Activated T-helper 1 cell treated with anti-CD3 and anti-CD28 coated beads, Interleukin-12 subunit alpha, Interleukin-12 subunit beta, Interleukin-2, Interleukin-4 antibody, amounts not matched to agents 30 ng/mL and 10 ng/mL and 1 ng/mL, durations not matched to agents 14 hours and 24 hours and 36 hours (primary cell): ENCODE measurements around the gene MCAM. TPM values are rescaled to one million over a fixed set of nuclear protein-coding genes. Genes with fewer than 3 reads are reported as not detected.

ENCODE experiments used
- DNase-seq: peaks from one replicate; pipeline ENCODE4 v3.0.0; 2021; ENCODE audit warnings: low spot score
- H3K27ac Mint-ChIP-seq: one replicate; pipeline ENCODE4 v1.8.0; 2021; ENCODE audit warnings: mild to moderate bottlenecking, mixed read lengths
- H3K27me3 Mint-ChIP-seq: one replicate; pipeline ENCODE4 v1.8.0; 2022; ENCODE audit warnings: mild to moderate bottlenecking, moderate library complexity, mixed read lengths; ENCODE audit not compliant: insufficient read depth
- H3K36me3 Mint-ChIP-seq: one replicate; pipeline ENCODE4 v1.8.0; 2021; ENCODE audit warnings: low read depth, mixed read lengths
- H3K4me1 Mint-ChIP-seq: one replicate; pipeline ENCODE4 v1.8.0; 2021; ENCODE audit warnings: low read depth, mixed read lengths
- H3K4me3 Mint-ChIP-seq: one replicate; pipeline ENCODE4 v1.8.0; 2021; ENCODE audit warnings: mild to moderate bottlenecking, moderate library complexity, mixed read lengths
- H3K9me3 Mint-ChIP-seq: one replicate; pipeline ENCODE4 v1.8.0; 2021; ENCODE audit warnings: mixed read lengths
- intact Hi-C: fragments of 100-400 bp; cut with micrococcal nuclease; formaldehyde crosslinking; loops from one replicate; pipeline ENCODE4 v1.15.1; 2024
- total RNA-seq: library from RNA; stranded (reverse); gene quantifications from 2 replicates; pipeline ENCODE4 v1.2.3, GENCODE V29; 2022

Gene MCAM
- total RNA-seq, 1 donor from 2014 or later = 6.0 TPM

DNA sequence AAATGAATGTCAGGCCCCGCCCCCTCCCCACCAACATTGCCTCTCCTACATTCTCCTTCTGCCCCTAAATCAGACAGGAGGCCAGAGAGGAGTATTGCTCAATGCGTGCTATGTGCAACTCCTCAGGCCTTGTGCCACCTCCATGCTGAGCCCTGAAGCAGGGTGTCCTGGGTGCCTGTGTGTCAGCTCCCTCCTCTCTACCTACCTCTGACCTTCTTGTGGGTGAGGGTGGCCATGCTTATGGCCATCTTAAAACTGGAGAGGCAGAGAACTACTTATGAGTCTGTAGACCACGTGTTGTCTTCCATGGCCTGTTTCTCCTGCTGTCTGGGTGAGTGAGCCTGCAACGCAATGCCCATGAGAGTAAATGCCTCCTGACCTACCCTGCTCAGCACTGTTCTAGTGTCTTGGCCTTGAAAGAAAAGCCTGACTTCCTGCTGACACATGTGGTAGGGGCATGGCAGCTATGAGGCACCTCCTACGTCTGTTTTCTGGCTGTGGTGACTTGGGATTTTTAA, 10.5 kb downstream of the MCAM start:
- Mint-ChIP-seq H3K27me3 (no peaks in the 10 kb centered on the region), H3K36me3 (peaks cover 33% of the 10 kb centered on the region), H3K9me3 (no peaks in the 10 kb centered on the region), H3K27ac (peak overlapping the region; percentile 95), H3K4me3 (peak overlapping the region; percentile 48), H3K4me1 (peaks cover 30% of the 10 kb centered on the region)
- intact Hi-C loops = loop anchor here (1.0 to 2.0 kb wide), 3 partner anchors 15 to 44 kb away; no protein-coding TSS in a partner anchor
- peak; percentile 15 for DNase-seq

DNA sequence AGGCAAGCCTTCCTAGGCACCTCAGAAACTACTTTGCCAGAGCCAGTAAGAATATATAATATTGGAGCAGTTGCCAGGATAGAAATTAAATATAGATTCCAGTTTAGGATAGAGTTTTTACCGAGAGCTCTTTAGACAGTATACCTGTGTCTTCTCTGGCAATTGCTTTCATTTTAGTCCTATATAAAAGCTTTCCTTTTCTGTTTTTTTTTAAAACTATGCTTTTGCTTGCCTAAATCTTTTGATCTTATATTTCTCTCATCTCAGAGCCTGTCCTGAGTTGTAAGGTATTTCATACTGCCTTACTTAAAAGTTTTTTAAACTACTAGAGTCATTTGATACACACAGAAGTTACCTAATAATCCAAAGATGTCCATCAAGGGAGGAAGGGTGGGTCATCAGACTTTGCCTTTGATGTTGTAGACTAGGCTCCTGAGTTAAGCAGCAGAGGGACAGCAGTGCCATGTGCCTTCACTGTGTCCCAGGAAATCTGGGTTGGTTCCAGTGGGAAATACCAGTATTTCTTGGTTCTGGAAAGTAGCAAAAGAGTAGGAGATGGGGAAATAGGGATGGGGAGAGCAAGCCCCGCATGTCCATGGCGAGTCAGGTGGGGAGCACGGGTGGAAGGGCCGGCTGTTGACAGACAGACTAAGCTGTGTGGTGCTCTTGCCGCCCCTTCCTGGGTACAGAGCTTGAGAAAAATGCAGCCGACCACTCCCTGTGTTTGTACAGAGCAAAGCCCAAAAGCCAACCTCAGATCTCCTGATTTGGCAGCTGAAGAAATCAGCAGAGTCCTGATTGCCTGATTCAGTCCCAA, 11.2 kb downstream of the MCAM start:
- peak overlapping the region; percentile 95 for H3K27ac Mint-ChIP-seq

DNA sequence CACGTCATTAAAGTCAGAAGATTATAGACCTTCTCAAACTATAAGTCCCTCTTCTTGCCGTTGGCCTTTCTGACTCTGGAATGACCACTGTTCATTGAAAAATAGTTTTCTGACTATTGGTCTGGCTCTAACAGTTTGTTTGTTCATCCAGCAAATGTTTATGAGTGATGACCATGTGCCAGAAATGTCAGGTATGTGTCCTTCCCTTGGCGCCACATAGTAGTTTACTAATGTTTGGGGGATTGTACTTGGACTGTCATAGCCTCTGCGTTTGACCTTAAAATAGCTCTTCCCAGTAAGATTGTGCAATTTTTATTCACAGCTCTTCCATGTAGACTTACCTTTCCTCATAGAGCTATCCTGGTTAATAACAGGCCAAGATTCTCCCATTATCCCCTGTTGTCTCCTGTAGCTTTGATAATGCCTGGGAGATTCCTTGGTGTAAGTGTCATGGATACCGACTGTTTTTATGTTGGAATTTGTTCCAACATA, 13.7 kb downstream of the MCAM start:
- Mint-ChIP-seq H3K4me3 (no peak overlapping the region), H3K27me3 (no peaks in the 10 kb centered on the region), H3K4me1 (peaks cover 30% of the 10 kb centered on the region), H3K27ac (no peak overlapping the region), H3K9me3 (no peaks in the 10 kb centered on the region), H3K36me3 (peaks cover 53% of the 10 kb centered on the region)
- intact Hi-C loops = no loop called here
- no peak for DNase-seq

More for the DNA sequence above, 11.2 kb downstream of the MCAM start:
- Mint-ChIP-seq H3K9me3 (no peaks in the 10 kb centered on the region), H3K4me3 (no peak overlapping the region), H3K27me3 (no peaks in the 10 kb centered on the region), H3K4me1 (peaks cover 30% of the 10 kb centered on the region), H3K36me3 (peaks cover 37% of the 10 kb centered on the region)
- intact Hi-C loops = loop anchor here (1.0 to 2.0 kb wide), 3 partner anchors 16 to 43 kb away; no protein-coding TSS in a partner anchor
- no peak for DNase-seq

DNA sequence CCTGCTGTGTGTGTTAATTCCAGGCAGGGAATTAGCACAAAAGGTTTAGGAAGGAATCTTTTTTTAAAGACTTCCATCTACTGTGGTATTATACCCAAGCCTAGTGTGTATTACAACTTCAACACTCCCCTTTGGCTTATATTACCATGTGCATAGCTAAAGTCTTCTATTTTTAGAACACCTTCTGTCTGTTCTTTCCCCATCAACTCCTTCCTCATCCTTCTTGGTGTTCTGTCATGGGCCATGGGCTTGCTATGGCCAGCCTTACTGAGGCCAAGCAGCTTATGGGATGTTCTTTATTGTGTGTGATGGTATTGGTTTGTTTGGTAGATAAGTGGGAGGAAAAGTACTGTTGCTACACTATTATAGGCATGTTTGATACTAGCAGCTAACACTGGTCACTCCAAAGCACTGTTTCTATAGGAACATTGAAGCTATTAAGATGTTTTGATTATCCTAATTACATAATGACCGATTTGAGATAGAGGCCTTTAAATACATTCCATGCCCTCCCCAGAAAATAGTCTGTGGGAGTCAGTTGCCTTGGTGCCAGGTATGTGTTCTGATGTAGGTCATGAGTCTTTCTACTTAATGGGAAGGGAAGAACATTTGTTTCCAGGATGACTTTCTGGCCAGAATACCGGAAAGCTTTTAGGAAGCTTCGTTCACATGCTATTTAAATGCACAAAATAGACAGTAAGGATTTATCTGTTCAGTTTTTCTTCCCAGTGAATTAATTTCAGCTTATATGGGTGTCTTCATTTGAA, 16.5 kb downstream of the MCAM start:
- Mint-ChIP-seq H3K9me3 (no peaks in the 10 kb centered on the region), H3K27me3 (no peaks in the 10 kb centered on the region), H3K4me1 (peaks cover 7% of the 10 kb centered on the region), H3K4me3 (no peak overlapping the region), H3K36me3 (peaks cover 56% of the 10 kb centered on the region), H3K27ac (no peak overlapping the region)
- intact Hi-C loops = no loop called here
- no peak for DNase-seq

DNA sequence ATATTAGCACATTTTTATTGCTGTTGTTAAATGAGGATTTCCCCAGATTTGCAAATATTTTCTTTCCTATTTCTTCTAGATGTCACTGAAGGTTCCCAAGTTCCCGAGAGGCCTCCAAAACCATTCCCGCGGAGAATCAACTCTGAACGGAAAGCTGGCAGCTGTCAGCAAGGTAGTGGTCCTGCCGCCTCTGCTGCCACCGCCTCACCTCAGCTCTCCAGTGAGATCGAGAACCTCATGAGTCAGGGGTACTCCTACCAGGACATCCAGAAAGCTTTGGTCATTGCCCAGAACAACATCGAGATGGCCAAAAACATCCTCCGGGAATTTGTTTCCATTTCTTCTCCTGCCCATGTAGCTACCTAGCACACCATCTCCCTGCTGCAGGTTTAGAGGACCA, 17.5 kb downstream of the MCAM start:
- Mint-ChIP-seq H3K36me3 (peaks cover 53% of the 10 kb centered on the region), H3K27ac (no peak overlapping the region), H3K9me3 (no peaks in the 10 kb centered on the region), H3K4me3 (no peak overlapping the region), H3K27me3 (no peaks in the 10 kb centered on the region), H3K4me1 (no peaks in the 10 kb centered on the region)
- intact Hi-C loops = no loop called here
- no peak for DNase-seq

DNA sequence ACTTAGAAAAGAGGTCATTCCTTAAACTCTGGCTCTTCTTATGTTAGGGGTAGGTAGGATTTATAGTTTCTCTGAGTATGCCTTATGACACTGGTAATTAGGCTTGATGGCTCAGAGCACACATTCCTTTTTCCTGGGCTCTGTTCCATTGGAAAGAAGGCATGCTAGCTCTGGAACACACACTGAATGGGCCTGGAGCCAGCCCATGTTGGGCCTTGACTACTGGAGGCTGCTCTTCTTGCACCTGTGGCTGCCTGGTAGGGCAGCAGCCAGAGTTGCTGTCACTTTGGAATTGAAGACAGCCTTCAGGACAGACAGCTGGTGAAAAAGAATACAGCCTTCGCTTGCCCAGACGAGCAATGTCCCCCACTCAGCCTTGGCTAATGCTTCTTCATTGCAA, 18.2 kb downstream of the MCAM start:
- intact Hi-C loops = no loop called here
- H3K27ac Mint-ChIP-seq = no peak overlapping the region
- H3K36me3 Mint-ChIP-seq = peaks cover 48% of the 10 kb centered on the region

DNA sequence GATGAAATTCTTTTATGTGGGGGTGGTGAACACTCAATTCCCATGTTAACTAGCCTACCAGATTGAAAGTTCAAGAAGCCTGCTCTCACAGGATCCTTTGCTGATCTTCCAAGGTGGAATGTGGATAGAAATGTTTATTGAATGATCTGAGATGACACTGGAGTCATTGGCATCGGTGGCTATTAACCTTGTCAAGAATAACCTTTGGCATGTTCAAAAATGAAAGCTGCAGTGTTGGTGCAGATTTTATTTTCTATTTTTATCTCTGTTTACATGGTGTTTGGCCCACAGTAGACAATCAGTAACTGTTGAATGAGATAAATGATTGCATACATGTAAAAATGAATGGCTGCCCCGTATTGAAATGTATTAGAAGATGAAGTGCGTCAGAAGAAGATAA, 19.0 kb downstream of the MCAM start:
- intact Hi-C loops = no loop called here
- Mint-ChIP-seq H3K36me3 (peaks cover 44% of the 10 kb centered on the region), H3K4me1 (no peaks in the 10 kb centered on the region), H3K27ac (no peak overlapping the region), H3K9me3 (no peaks in the 10 kb centered on the region), H3K27me3 (no peaks in the 10 kb centered on the region), H3K4me3 (no peak overlapping the region)
- DNase-seq = no peak

More for the DNA sequence above, 18.2 kb downstream of the MCAM start:
- DNase-seq = no peak
- Mint-ChIP-seq H3K9me3 (no peaks in the 10 kb centered on the region), H3K4me3 (no peak overlapping the region), H3K4me1 (no peaks in the 10 kb centered on the region), H3K27me3 (no peaks in the 10 kb centered on the region)

DNA sequence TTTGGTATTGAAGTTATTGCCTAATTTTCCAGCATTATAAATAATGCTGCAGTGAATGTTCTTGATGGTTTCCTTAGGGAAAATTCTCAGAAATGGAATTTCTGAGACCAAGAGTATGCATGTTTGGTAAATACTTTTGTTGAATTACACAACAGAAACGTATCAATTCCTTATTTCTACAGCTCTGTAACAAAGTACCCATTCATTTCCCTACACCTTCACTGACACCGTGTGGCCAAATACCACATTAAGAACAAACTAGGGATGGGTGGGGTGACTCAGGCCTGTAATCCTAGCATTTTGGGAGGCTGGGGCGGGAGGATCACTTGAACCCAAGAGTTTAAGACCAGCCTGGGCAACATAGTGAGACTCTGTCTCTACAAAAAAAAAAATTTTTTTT, 21.8 kb downstream of the MCAM start:
- Mint-ChIP-seq H3K27me3 (no peaks in the 10 kb centered on the region), H3K9me3 (no peaks in the 10 kb centered on the region), H3K27ac (no peak overlapping the region), H3K36me3 (peaks cover 42% of the 10 kb centered on the region), H3K4me1 (no peaks in the 10 kb centered on the region), H3K4me3 (no peak overlapping the region)
- intact Hi-C loops = no loop called here
- DNase-seq = no peak

DNA sequence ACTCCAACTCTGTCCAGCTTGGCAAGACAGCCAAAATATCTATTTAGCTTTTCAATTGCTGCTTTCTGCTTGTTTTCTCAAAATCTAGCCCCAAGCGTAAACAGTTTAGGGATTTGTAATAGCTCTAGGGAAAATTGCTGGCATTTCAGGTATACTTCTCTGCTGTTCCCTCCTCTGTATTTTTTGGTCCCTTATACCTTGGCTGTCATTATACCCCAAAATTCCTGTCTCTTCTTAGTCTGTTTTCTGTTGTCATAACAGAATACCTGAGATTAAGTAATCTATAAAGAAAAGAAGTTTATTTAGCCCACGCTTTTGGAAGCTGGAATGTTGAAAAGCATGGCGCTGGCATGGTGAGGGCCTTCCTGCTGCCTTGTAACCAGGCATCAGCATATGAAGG, 23.5 kb downstream of the MCAM start:
- DNase-seq = no peak
- no peaks in the 10 kb centered on the region for H3K27me3 Mint-ChIP-seq
- H3K27ac Mint-ChIP-seq = no peak overlapping the region
- peaks cover 37% of the 10 kb centered on the region for H3K36me3 Mint-ChIP-seq
- no peaks in the 10 kb centered on the region for H3K9me3 Mint-ChIP-seq
- intact Hi-C loops = no loop called here
- H3K4me3 Mint-ChIP-seq = no peak overlapping the region
- H3K4me1 Mint-ChIP-seq = no peaks in the 10 kb centered on the region

DNA sequence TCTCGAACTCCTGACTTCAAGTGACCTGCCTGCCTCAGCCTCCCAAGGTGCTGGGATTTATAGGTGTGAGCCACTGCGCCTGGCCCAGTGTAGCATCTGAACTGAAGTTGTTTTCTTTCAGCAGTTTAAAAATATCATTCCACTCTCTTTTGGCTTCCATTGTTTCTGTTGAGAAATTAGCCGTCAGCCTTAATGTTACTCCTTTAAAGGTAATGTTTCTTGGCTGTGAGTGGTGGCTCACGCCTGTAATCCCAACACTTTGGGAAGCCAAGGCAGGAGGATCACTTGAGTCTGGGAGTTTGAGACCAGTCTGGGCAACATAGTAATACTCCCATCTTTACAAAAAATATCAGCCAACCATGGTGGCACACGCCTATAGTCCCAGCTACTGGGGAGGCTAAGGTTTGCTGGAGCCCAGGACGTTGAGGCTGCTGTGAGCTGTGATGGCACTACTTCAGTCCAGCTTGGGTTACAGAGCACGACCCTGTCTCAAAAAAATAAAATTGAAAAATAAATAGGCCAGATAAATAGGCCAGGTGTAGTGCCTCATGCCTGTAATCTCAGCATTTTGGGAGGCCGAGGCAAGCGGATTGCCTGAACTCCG, 25.9 kb downstream of the MCAM start:
- H3K36me3 Mint-ChIP-seq = peaks cover 29% of the 10 kb centered on the region
- DNase-seq = no peak
- no peak overlapping the region for H3K27ac Mint-ChIP-seq
- intact Hi-C loops = no loop called here
- no peaks in the 10 kb centered on the region for H3K9me3 Mint-ChIP-seq
- H3K4me3 Mint-ChIP-seq = no peak overlapping the region
- no peaks in the 10 kb centered on the region for H3K27me3 Mint-ChIP-seq
- no peaks in the 10 kb centered on the region for H3K4me1 Mint-ChIP-seq

DNA sequence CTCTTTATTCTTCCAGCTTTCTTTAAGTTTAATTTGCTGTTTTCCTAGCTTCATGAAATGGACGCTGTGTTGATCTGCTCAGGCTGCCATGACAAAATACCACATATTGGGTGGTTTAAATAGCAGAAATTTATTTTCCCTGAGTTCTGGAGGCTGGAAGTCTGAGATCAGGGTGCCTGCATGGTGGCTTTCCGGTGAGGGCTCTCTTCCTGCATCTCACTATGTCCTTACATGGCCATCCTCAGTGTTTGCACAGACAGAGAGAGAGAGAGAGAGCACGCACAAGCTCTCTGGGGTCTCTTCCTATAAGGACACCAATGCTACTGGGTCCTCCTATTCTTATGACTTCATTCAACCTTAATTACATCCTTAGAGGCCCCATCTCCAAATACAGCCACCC, 28.7 kb downstream of the MCAM start:
- Mint-ChIP-seq H3K9me3 (no peaks in the 10 kb centered on the region), H3K27me3 (no peaks in the 10 kb centered on the region), H3K27ac (no peak overlapping the region), H3K4me3 (no peak overlapping the region), H3K4me1 (peaks cover 12% of the 10 kb centered on the region), H3K36me3 (peaks cover 35% of the 10 kb centered on the region)
- intact Hi-C loops = loop anchor here (2.0 kb wide), 1 partner anchor 19 kb away; no protein-coding TSS in a partner anchor
- DNase-seq = no peak

DNA sequence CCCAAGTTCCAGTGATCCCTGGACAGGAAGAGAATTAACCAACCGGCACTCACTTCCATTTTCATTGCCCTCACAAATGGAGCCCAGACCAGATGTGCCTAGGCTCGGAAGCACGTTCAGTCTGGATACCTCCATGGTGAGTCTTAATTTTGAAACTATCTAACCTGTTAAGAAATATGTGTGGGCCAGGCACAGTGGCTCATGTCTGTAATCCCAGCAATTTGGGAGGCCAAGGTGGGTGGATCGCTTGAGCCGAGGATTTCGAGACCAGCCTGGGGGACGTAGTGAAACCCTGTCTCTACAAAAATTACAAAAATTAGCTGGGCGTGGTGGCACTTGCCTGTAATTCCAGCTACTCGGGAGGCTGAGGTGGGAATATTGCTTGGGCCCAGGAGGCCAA, 31.5 kb downstream of the MCAM start:
- Mint-ChIP-seq H3K27me3 (no peaks in the 10 kb centered on the region), H3K36me3 (peaks cover 28% of the 10 kb centered on the region), H3K27ac (no peak overlapping the region), H3K4me1 (peaks cover 26% of the 10 kb centered on the region), H3K9me3 (no peaks in the 10 kb centered on the region), H3K4me3 (no peak overlapping the region)
- intact Hi-C loops = loop anchor here (2.0 kb wide), 1 partner anchor 89 kb away; no protein-coding TSS in a partner anchor
- no peak for DNase-seq
